Liver (tissue), 2 donors: ENCODE results near the gene CLDN20.

Experiments
- REST ChIP-seq: IDR thresholded peaks from 2 replicates; pipeline ENCODE4 v1.6.1; 2016; ENCODE audit warnings: antibody characterized with exemption, mild to moderate bottlenecking
- TF ChIP-seq, protein P1 (sequence below): fragments of 150-350 bp; IDR thresholded peaks from 2 replicates; pipeline ENCODE4 v1.5.1; 2017; ENCODE audit warnings: improper control_type of control experiment, low read depth, low read length; ENCODE audit not compliant: missing input control
- donor health status: healthy.

DNA sequence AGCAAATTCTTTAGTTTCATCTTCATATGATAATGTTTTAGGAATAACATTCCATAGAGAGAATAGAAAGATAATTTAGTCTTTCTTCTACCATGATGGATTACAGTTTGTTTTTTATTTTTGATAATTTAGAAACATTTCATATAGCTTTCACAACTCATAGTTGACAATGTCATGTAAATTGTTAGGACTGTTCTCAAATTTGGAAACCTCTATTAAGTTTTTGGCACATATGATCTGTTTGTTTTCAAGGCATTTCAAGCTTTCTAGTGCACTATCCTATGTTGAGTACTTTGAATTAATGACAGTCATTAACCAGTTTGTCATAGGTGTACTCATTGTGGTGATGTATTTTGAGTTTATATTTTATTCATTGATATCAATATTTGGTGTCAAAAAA, 61.2 kb downstream of the CLDN20 start:
- TF ChIP-seq REST, result no peak
- TF ChIP-seq, protein P1, sequence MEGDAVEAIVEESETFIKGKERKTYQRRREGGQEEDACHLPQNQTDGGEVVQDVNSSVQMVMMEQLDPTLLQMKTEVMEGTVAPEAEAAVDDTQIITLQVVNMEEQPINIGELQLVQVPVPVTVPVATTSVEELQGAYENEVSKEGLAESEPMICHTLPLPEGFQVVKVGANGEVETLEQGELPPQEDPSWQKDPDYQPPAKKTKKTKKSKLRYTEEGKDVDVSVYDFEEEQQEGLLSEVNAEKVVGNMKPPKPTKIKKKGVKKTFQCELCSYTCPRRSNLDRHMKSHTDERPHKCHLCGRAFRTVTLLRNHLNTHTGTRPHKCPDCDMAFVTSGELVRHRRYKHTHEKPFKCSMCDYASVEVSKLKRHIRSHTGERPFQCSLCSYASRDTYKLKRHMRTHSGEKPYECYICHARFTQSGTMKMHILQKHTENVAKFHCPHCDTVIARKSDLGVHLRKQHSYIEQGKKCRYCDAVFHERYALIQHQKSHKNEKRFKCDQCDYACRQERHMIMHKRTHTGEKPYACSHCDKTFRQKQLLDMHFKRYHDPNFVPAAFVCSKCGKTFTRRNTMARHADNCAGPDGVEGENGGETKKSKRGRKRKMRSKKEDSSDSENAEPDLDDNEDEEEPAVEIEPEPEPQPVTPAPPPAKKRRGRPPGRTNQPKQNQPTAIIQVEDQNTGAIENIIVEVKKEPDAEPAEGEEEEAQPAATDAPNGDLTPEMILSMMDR, result no peak
